ENCODE data around the gene ZNF598.
"Not testable (repeated sequence)": the region's sequence is repeated elsewhere in the genome, so short reads cannot be mapped to it uniquely, and the experiment has no call there.

ZNF598 gene

DNA sequence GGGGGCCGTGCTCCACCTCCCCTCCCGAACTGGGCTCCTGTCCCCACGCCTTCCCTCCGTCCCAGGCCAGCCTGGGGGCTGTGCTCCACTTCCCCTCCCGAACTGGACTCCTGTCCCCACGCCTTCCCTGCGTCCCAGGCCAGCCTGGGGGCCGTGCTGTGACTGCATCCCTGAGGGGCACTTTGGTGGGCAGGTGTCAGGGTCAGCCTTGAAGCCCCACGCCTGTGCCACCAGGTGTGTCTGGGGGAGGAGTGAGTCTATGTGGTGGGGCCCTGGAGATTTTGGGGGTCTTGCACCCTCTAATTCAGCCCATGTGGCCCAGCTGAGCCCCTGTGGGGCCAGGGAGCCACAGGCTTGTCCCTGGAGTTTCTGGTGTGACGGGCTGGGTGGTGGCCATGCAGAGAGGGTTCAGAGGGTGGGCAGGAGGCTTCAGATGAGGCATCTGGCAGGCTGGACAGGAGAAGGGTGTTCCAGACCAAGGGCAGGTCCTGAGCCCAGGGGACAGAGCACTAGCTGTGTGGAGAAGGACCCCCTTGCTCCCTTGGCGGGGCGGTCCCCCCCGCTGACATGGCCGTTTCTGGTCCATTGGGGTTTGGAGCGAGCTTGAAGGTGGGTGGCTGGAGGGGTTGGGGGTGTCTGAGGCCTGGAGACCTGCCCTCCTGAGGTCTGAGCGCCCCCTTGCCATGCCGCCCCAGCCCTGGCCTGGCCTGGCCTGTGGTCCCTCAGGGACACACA lies 25.2 kb upstream of the ZNF598 start:
- Mint-ChIP-seq H3K36me3 (no peaks in the 10 kb centered on the region), H3K4me3 (no peak overlapping the region), H3K27ac (no peak overlapping the region)

DNA sequence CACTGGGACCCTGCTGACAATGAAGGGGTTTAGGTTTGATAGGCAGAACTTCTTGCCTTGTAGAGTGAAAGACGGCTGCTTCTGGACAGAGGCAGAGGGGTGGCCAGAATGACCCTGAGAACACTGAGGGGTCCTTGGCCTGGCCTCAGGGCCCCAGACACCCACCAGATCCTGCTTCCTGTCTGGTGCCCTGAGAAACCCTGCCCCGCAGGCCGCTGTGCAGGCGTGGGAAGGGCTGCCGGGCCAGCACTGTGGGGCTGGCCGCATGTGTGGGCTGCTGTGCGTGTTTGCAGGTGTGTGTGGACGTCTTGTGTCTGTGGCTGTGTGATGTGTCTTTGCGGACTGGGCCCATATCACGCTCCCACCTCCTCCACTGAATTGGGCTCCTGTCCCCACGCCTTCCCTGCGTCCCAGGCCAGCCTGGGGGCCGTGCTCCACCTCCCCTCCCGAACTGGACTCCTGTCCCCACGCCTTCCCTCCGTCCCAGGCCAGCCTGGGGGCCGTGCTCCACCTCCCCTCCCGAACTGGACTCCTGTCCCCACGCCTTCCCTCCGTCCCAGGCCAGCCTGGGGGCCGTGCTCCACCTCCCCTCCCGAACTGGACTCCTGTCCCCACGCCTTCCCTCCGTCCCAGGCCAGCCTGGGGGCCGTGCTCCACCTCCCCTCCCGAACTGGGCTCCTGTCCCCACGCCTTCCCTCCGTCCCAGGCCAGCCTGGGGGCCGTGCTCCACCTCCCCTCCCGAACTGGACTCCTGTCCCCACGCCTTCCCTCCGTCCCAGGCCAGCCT lies 24.5 kb upstream of the ZNF598 start:
- H3K27ac Mint-ChIP-seq, H3K4me3 Mint-ChIP-seq, H3K9me3 Mint-ChIP-seq, H3K4me1 Mint-ChIP-seq, H3K36me3 Mint-ChIP-seq, H3K27me3 Mint-ChIP-seq: not testable (repeated sequence)

More for the DNA sequence above, 25.2 kb upstream of the ZNF598 start:
- Mint-ChIP-seq H3K9me3 (no peaks in the 10 kb centered on the region), H3K4me1 (no peaks in the 10 kb centered on the region), H3K27me3 (no peaks in the 10 kb centered on the region)

DNA sequence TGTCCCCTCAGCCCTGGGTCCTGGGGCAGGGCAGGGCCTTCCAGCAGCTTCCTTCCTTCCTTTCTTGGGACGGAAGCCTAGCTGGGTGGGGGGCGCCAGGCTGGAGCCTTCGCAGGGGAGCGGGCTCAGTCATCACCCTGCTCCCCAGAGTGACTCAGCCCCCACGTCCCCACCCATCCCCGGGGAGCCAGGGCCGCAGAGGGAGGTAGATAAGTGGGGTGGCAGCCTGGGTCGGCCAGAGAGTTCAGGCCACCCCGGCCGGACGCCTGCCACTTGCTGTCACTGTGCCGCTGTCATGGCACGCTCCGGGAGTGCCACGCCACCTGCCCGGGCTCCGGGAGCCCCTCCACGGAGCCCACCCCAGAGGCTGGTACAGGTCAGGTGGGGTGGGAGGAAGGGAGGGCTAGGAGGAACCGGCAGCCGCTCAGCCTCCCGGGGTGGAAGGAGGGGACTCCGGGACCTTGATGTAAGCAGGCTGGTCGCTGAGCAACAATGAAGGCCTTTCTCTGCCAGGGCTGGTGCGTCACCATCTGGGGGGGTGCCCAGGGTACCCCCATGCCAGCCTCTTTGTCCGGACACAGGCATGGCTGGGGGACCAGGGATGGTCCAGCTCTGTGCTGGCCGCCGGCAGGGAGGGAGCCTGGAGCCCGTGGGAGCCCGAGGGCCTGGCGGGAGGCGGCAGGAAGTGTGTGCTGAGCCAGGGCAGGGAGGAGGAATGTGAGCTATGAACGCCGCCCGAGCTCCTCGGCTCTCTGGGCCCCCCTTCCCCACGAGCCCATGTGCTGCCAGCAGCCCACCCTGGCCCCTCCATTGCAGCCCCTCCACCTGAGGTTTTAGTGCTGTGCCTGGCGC lies 23.7 kb upstream of the ZNF598 start:
- H3K36me3 Mint-ChIP-seq = no peaks in the 10 kb centered on the region
- no peak overlapping the region for H3K4me3 Mint-ChIP-seq
- no peaks in the 10 kb centered on the region for H3K4me1 Mint-ChIP-seq
- H3K9me3 Mint-ChIP-seq = no peaks in the 10 kb centered on the region
- no peaks in the 10 kb centered on the region for H3K27me3 Mint-ChIP-seq
- H3K27ac Mint-ChIP-seq = no peak overlapping the region

DNA sequence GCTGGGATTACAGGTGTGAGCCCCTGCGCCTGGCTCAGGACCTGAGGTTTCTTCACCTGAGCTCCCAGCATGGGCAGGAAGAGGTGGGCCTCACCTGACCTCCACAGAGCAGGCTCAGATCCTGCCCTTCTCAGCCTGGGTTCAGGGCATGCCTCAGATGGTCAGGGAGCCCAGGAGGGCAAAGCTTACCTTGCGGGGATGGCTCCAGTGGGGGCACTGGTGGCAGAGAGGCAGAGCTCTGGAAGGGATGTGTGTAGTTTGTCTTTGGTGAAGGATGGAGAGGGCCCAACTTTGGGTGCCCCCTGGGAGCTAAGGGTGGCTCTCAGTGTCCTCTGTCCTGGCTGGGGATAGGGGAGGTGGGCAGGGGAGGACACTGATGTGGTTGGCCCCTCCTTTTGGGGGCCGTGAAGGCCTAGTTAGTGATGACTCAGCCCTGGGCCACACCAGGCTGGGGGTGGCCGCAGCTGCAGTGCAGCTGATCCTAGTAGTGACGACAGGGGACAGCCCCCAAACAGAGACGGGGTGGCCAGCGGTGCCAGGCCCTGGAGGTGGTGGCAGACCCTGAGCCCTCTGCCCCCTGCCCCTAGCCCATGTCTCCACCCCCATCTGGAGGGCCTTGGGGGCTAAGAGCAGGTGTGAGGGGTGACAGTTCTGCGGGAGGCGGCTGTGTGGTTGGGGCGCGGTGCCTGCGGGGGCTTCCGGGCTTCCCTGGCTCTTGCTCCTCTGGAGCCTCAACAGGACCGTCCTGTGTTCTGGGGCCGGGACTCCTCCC lies 22.9 kb upstream of the ZNF598 start:
- no peaks in the 10 kb centered on the region for H3K27me3 Mint-ChIP-seq
- no peaks in the 10 kb centered on the region for H3K9me3 Mint-ChIP-seq
- no peak overlapping the region for H3K27ac Mint-ChIP-seq

DNA sequence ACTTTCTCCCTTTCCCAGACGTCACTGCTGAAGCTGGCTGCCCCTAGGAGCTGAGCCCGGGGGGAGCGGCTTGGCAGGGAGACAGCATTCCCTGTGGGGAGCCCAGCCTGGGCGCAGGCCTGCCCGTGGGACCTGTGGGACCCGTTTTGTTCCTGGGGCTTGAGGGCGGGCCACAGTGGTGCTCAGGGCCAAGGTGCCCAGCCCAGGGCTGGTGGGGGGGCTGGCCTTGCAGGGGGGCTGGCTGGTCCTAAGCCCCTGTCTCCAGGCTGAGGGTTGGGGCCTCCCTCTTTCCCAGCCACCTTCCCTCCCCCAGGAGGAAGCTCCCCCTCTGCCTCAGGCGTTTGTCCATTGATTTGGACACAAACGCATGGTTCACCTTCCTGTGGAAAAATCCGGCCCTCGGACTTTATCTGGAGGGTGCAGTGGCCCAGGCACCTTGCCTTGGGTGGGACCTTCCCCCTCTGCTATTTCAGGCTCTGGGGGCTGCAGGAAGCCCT lies 21.5 kb upstream of the ZNF598 start:
- Mint-ChIP-seq H3K36me3 (no peaks in the 10 kb centered on the region), H3K4me3 (no peak overlapping the region), H3K27ac (no peak overlapping the region), H3K4me1 (peaks cover 4% of the 10 kb centered on the region), H3K9me3 (no peaks in the 10 kb centered on the region), H3K27me3 (no peaks in the 10 kb centered on the region)

More for the DNA sequence above, 22.9 kb upstream of the ZNF598 start:
- no peak overlapping the region for H3K4me3 Mint-ChIP-seq
- no peaks in the 10 kb centered on the region for H3K36me3 Mint-ChIP-seq
- H3K4me1 Mint-ChIP-seq = peaks cover 3% of the 10 kb centered on the region

DNA sequence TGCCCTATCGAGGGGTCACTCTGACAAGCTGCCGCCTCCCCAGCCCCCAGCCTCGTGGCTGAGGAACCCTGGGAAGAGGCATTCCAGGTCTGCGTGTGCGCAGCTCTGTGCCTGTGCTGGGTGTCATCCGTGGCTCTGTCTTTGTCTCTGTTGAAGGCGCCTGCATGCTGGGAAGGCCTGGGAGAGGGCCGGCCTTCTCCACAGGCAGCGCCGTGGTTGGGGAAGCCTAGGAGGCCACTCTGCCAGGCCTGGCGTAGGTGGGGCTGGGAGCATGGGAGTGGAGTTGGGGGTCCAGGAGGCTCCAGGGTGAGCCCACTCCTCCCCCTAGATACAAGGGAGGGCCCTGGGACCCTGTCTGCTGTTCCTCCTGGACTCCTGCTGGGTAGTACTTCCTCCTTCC lies 20.4 kb upstream of the ZNF598 start:
- Mint-ChIP-seq H3K27me3 (no peaks in the 10 kb centered on the region), H3K9me3 (no peaks in the 10 kb centered on the region), H3K27ac (no peak overlapping the region), H3K4me1 (peaks cover 4% of the 10 kb centered on the region), H3K4me3 (no peak overlapping the region), H3K36me3 (no peaks in the 10 kb centered on the region)

DNA sequence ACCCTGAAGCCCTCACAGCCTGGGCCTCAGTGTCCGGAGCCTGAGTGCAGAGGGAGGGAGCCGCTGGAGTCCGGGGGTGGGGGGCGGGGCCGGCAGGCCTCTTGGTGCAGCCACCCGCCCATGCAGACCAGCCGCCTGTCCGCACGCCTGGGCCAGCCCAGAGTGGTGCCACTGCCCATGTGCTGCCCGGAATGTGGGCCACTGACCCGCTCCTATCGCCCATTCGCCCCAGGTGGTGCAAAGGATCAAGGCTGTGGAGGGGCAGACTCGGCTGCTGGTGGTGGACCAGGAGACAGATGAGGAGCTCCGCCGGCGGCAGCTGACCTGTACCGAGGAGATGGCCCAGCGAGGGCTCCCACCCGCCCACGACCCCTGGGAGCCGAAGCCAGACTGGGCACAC lies 19.7 kb upstream of the ZNF598 start:
- no peaks in the 10 kb centered on the region for H3K36me3 Mint-ChIP-seq
- H3K9me3 Mint-ChIP-seq = no peaks in the 10 kb centered on the region
- H3K27ac Mint-ChIP-seq = no peak overlapping the region
- H3K27me3 Mint-ChIP-seq = no peaks in the 10 kb centered on the region
- H3K4me3 Mint-ChIP-seq = no peak overlapping the region
- H3K4me1 Mint-ChIP-seq = peaks cover 4% of the 10 kb centered on the region

DNA sequence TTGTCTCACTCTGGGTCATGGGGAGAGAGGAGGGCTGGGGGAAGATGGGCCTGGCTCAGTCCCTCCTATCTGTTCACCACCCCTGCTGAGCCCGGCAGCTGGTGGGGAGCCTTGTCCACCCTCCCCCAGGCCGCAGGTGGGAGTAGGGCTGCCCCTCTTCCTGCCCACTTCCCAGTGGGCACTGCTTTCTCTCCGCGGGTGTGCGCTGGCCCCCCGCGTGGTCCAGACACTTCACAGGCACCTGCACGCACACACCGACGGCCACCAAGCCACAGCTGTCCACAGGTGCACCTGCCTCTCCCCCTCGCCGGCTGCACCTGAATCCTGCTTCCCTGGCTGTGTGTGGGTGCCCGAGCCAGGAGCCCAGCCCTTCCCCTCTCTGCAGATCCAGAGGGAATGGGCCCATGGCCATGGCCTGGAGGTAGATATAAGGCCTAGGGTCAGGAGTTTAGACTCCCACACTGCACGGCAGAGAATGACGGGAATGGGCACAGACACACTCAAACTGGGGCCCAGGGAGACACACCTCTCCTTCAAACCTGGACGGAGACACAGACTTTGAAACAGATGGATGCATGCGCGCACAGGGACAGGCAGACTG lies 19.1 kb upstream of the ZNF598 start:
- Mint-ChIP-seq H3K27me3 (no peaks in the 10 kb centered on the region), H3K4me1 (peaks cover 4% of the 10 kb centered on the region), H3K36me3 (no peaks in the 10 kb centered on the region), H3K27ac (no peak overlapping the region), H3K9me3 (no peaks in the 10 kb centered on the region), H3K4me3 (no peak overlapping the region)

DNA sequence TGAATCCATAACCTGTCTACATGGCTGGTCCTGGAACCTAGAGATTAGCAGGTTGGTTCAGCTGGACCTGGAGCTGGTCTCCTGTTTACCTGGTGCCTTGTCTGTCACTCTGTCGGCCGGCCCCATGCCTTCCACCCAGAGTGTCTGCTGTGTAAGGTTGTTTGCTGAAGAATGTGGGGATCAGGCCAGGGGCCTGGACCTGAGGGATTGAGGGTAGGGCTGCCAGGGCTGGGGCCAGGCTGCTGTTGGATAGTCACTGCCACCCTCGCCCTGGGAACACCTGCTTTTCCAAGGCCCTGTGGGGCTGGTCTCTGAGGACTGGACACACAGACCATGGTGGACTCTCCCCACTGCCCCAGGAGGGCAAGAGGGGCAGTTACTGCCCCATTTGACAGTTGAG lies 18.5 kb upstream of the ZNF598 start:
- Mint-ChIP-seq H3K27ac (no peak overlapping the region), H3K36me3 (no peaks in the 10 kb centered on the region), H3K4me1 (peaks cover 4% of the 10 kb centered on the region), H3K27me3 (no peaks in the 10 kb centered on the region), H3K4me3 (peak overlapping the region; percentile 44), H3K9me3 (no peaks in the 10 kb centered on the region)

DNA sequence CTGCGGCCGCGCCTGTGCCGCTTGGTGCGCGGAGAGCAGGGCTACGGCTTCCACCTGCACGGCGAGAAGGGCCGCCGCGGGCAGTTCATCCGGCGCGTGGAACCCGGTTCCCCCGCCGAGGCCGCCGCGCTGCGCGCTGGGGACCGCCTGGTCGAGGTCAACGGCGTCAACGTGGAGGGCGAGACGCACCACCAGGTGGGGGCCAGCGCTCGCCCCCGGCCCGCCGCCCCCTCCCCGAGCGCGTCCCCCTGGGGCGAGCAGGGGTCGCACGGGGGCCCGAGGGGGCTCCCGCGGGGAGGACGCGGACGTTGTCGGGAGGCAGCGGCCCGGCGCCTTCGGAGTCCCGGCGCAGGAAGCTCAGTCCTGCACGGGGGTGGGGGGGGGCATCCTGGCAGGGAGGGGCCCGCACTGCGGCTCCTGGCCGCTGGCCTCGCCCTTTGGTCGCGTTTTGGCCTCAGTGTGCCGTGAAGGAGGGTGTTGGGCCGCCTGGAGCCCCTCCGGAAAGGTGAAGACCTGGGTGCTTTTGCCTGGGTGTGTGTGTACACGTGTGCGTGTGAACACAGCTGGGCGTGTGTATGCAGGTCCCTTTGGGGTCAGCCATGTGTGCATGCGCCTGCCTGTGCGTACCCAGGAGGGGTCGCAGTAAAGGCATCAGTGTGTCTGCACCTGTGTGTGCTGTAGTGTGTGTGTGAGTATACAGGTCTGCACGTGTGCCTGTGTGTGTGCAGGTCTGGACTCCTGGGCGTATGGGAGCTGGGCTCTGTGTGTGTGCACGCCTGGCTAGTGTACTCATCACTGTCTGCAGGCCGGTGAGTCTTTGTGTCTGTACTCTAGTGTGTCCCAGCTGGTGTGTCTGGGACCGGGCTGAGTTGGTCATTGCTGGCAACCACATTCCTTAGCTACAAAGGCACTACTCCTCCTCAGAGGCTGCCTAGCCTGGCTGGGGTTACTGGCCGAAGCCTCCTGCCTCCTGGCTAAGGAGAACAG lies 17.7 kb upstream of the ZNF598 start:
- H3K4me3 Mint-ChIP-seq = peak overlapping the region; percentile 77
- H3K27me3 Mint-ChIP-seq = peaks cover 2% of the 10 kb centered on the region
- H3K9me3 Mint-ChIP-seq = no peaks in the 10 kb centered on the region
- peaks cover 4% of the 10 kb centered on the region for H3K4me1 Mint-ChIP-seq
- no peaks in the 10 kb centered on the region for H3K36me3 Mint-ChIP-seq
- H3K27ac Mint-ChIP-seq = no peak overlapping the region

DNA sequence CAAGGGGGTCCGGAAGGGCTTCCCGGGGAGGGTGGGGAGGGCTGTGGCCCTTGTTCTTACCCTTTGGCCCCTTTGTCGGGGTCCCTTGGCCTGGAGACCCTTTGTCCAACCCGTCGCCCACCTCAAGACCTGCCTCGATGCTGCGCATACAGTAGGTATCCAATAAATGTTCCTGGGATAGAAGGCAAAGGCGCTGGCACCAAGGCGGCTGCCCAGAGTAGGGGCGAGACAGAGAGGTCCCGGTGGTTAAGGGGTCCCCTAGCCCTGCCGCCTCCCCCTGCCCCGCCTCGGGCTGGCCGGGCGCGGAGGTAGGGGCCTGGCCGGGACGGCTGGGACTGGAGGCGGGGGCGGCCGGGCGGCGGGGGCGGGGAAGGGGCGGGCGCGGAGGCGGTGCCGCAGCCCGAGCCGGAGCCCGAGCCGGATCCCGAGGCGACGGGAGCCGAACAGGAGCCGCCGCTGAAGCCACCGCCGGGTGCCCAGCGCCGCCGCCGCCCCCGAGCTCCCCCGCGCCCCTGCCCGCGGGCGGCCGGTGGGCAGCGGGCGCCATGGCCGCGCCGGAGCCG lies 16.9 kb upstream of the ZNF598 start, which contains the start of gene NHERF2:
NHERF2 (plus strand) TSS at position 442 of the 563 bp plus-strand sequence; CDS start at position 546, 104 bp downstream.
- Mint-ChIP-seq H3K27ac (no peak within 1 kb of the TSS), H3K4me1 (peaks cover 4% of the 10 kb centered on the region), H3K36me3 (no peaks in the 10 kb centered on the region), H3K9me3 (no peaks in the 10 kb centered on the region), H3K4me3 (peak within 1 kb of the TSS; percentile 77), H3K27me3 (peaks cover 4% of the 10 kb centered on the region)

DNA sequence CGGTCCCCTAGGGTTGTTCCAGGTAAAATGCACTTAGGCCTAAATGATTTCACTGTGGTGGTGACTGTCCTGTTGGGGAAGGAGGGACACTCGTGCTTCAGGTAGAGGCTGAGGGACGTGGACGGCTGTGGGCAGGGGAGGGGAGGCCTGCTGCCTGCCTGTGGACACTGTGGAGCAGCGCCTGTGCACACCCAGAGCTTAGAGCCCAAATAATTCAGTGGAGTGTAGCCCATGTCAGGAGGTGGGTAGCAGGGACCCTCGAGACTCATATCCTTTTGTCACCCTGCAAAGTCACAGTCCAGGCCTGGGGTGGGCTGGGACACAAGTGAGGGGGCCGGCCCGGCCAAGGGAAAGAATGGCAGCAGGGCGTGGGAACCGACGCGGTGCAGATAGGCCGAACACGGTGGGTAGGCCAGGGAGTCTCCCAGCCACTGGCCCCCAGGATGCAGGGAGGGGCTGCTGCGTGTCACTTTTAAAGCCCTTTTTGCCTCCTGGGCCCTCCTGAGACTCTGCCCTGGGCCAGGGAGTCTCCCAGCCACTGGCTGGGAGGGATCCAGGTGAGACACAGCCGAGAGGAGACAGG lies 16.3 kb upstream of the ZNF598 start:
- peaks cover 5% of the 10 kb centered on the region for H3K27me3 Mint-ChIP-seq
- no peak overlapping the region for H3K27ac Mint-ChIP-seq
- H3K36me3 Mint-ChIP-seq = no peaks in the 10 kb centered on the region
- no peaks in the 10 kb centered on the region for H3K9me3 Mint-ChIP-seq
- peak overlapping the region; percentile 49 for H3K4me3 Mint-ChIP-seq
- peaks cover 4% of the 10 kb centered on the region for H3K4me1 Mint-ChIP-seq

DNA sequence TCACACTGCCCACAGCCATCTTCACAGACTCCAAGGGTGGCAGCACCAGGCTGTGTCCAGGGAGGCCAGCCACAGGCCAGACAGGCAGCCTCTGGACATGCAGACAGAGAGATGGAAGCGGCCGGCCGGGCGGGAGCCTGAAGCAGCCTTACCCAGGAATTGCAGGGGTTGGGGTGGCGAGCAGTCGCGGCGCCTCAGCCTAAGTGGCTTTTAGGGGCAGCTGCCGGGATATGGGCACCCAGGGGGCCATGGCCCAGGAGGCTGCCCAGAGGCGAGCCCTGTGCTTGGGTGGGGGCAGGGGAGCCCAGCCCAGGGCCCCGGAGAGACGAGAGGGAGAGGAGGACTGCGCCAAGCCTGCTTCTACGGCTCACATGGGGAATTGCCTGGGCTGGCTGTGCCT lies 15.6 kb upstream of the ZNF598 start:
- no peaks in the 10 kb centered on the region for H3K9me3 Mint-ChIP-seq
- no peak overlapping the region for H3K27ac Mint-ChIP-seq
- peaks cover 4% of the 10 kb centered on the region for H3K4me1 Mint-ChIP-seq
- H3K4me3 Mint-ChIP-seq = no peak overlapping the region
- peaks cover 8% of the 10 kb centered on the region for H3K27me3 Mint-ChIP-seq
- H3K36me3 Mint-ChIP-seq = no peaks in the 10 kb centered on the region
